OCI-LY3 (cell line): Measurements from ENCODE around the gene CEP170B.

ENCODE experiments used
- EZH2phosphoT487 ChIP-seq: fragments of 200-600 bp; shearing (Covaris generic); IDR thresholded peaks from 2 replicates; pipeline ENCODE4 v1.6.1; 2018; ENCODE audit warnings: antibody characterized with exemption, mixed run types, low read depth
- TF ChIP-seq, protein P1 (sequence below): fragments of 200-600, 300-600 bp; sonication (generic); IDR thresholded peaks from 2 replicates; pipeline ENCODE4 v1.5.1; 2014; ENCODE audit warnings: antibody characterized with exemption, low read length, low read depth

- no peak for TF ChIP-seq EZH2phosphoT487
- TF ChIP-seq, protein P1, sequence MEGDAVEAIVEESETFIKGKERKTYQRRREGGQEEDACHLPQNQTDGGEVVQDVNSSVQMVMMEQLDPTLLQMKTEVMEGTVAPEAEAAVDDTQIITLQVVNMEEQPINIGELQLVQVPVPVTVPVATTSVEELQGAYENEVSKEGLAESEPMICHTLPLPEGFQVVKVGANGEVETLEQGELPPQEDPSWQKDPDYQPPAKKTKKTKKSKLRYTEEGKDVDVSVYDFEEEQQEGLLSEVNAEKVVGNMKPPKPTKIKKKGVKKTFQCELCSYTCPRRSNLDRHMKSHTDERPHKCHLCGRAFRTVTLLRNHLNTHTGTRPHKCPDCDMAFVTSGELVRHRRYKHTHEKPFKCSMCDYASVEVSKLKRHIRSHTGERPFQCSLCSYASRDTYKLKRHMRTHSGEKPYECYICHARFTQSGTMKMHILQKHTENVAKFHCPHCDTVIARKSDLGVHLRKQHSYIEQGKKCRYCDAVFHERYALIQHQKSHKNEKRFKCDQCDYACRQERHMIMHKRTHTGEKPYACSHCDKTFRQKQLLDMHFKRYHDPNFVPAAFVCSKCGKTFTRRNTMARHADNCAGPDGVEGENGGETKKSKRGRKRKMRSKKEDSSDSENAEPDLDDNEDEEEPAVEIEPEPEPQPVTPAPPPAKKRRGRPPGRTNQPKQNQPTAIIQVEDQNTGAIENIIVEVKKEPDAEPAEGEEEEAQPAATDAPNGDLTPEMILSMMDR, result no peak
Observed at GRCh38 chr14:104859900-104860299, 5.2 kb upstream of the CEP170B start.
